PC-9 (cell line): Measurements from ENCODE around the gene FGD4.

Experiments
- EZH2 ChIP-seq: fragments of 200-600 bp; sonication (generic); IDR thresholded peaks from 2 replicates; pipeline ENCODE4 v1.8.0; 2017; ENCODE audit warnings: antibody characterized with exemption, low read depth
- TF ChIP-seq, protein P1 (sequence below): fragments of 200-600 bp; sonication (generic); conservative IDR thresholded peaks from 2 replicates; pipeline ENCODE4 v1.6.1; 2017; ENCODE audit warnings: mixed run types, antibody characterized with exemption, mild to moderate bottlenecking, moderate library complexity

DNA sequence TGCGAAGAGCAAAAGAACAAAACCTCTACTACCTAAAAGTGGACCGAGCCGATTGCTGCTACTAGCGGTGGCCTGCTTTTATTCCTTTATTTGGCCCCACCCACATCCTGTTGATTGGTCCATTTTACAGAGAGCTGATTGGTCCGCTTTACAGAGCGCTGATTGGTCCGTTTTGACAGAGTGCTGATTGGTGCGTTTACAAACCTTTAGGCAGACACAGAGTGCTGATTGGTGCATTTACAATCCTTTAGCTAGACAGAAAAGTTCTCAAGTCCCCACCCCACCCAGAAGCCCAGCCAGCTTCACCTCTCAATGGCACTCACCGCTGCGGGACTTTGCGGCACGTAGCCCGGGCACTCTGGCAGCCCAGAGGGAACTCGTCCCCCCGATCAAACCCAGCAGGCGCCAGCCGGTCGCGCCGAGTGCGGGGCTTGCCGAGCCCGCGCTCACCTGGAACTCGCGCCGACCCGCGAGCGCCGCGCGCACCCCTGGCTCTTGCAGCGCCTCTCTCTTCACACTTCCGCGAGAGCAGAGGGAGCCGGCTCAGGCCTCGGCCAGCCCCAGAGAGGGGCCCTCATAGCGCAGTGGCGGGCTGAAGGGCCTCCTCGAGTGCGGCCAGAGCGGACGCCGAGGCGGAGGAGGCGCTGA, 8.7 kb upstream of the FGD4 start:
- TF ChIP-seq, protein P1, sequence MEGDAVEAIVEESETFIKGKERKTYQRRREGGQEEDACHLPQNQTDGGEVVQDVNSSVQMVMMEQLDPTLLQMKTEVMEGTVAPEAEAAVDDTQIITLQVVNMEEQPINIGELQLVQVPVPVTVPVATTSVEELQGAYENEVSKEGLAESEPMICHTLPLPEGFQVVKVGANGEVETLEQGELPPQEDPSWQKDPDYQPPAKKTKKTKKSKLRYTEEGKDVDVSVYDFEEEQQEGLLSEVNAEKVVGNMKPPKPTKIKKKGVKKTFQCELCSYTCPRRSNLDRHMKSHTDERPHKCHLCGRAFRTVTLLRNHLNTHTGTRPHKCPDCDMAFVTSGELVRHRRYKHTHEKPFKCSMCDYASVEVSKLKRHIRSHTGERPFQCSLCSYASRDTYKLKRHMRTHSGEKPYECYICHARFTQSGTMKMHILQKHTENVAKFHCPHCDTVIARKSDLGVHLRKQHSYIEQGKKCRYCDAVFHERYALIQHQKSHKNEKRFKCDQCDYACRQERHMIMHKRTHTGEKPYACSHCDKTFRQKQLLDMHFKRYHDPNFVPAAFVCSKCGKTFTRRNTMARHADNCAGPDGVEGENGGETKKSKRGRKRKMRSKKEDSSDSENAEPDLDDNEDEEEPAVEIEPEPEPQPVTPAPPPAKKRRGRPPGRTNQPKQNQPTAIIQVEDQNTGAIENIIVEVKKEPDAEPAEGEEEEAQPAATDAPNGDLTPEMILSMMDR: no peak
- TF ChIP-seq EZH2: no peak
